ENCODE data around the gene PRXL2B.

The PRXL2B gene

GRCh38 chr1:2605509-2606395, 19.2 kb downstream of the PRXL2B start:
- DNase-seq (ENCODE audit: low spot score in 2 of 2) = no peak
- Mint-ChIP-seq H3K27ac (no peak overlapping the region), H3K36me3 (no peaks in the 10 kb centered on the region), H3K9me3 (no peaks in the 10 kb centered on the region), H3K4me1 (peaks cover 7% of the 10 kb centered on the region), H3K4me3 (no peak overlapping the region)
- ATAC-seq = no peak

GRCh38 chr1:2606396-2606880, 19.9 kb downstream of the PRXL2B start:
- Mint-ChIP-seq H3K36me3 (no peaks in the 10 kb centered on the region), H3K4me1 (peaks cover 7% of the 10 kb centered on the region), H3K4me3 (no peak overlapping the region), H3K9me3 (no peaks in the 10 kb centered on the region), H3K27ac (no peak overlapping the region)
- ATAC-seq (no peak), DNase-seq (ENCODE audit: low spot score in 2 of 2) (no peak)

GRCh38 chr1:2606881-2607621, 20.5 kb downstream of the PRXL2B start:
- ATAC-seq (no peak), DNase-seq (ENCODE audit: low spot score in 2 of 2) (no peak)
- Mint-ChIP-seq H3K27ac (no peak overlapping the region), H3K4me1 (peaks cover 7% of the 10 kb centered on the region), H3K36me3 (no peaks in the 10 kb centered on the region), H3K9me3 (no peaks in the 10 kb centered on the region), H3K4me3 (no peak overlapping the region)

- Mint-ChIP-seq H3K27ac (no peak overlapping the region), H3K36me3 (no peaks in the 10 kb centered on the region), H3K4me1 (peaks cover 2% of the 10 kb centered on the region), H3K4me3 (no peak overlapping the region), H3K9me3 (no peaks in the 10 kb centered on the region)
- DNase-seq (ENCODE audit: low spot score in 2 of 2) = no peak
- ATAC-seq = no peak
Observed at GRCh38 chr1:2607641-2608091, 21.1 kb downstream of the PRXL2B start.

GRCh38 chr1:2609319-2610035, 22.9 kb downstream of the PRXL2B start:
- no peak for ATAC-seq

GRCh38 chr1:2610036-2610959, 23.7 kb downstream of the PRXL2B start:
- Mint-ChIP-seq H3K4me1 (no peaks in the 10 kb centered on the region), H3K27ac (no peak overlapping the region), H3K9me3 (peaks cover 7% of the 10 kb centered on the region), H3K4me3 (no peak overlapping the region), H3K36me3 (no peaks in the 10 kb centered on the region)
- no peak for DNase-seq (ENCODE audit: low spot score in 2 of 2)
- no peak for ATAC-seq

More at GRCh38 chr1:2609319-2610035, 22.9 kb downstream of the PRXL2B start:
- no peak overlapping the region for H3K4me3 Mint-ChIP-seq
- H3K36me3 Mint-ChIP-seq = no peaks in the 10 kb centered on the region
- no peaks in the 10 kb centered on the region for H3K4me1 Mint-ChIP-seq
- H3K27ac Mint-ChIP-seq = no peak overlapping the region
- H3K9me3 Mint-ChIP-seq = peaks cover 6% of the 10 kb centered on the region
- no peak for DNase-seq (ENCODE audit: low spot score in 2 of 2)

- Mint-ChIP-seq H3K36me3 (no peaks in the 10 kb centered on the region), H3K27ac (no peak overlapping the region), H3K4me1 (no peaks in the 10 kb centered on the region), H3K9me3 (peaks cover 12% of the 10 kb centered on the region), H3K4me3 (no peak overlapping the region)
- DNase-seq (ENCODE audit: low spot score in 2 of 2) (no peak), ATAC-seq (peak; percentile 59)
Observed at GRCh38 chr1:2611031-2611501, 24.5 kb downstream of the PRXL2B start.

GRCh38 chr1:2611621-2612437, 25.3 kb downstream of the PRXL2B start:
- no peak for ATAC-seq

GRCh38 chr1:2612591-2613365, 26.2 kb downstream of the PRXL2B start:
- Mint-ChIP-seq H3K27ac (no peak overlapping the region), H3K9me3 (peaks cover 17% of the 10 kb centered on the region), H3K4me1 (no peaks in the 10 kb centered on the region), H3K4me3 (no peak overlapping the region), H3K36me3 (no peaks in the 10 kb centered on the region)
- no peak for DNase-seq (ENCODE audit: low spot score in 2 of 2)
- no peak for ATAC-seq

More at GRCh38 chr1:2611621-2612437, 25.3 kb downstream of the PRXL2B start:
- Mint-ChIP-seq H3K36me3 (no peaks in the 10 kb centered on the region), H3K4me1 (no peaks in the 10 kb centered on the region), H3K9me3 (peaks cover 17% of the 10 kb centered on the region), H3K4me3 (no peak overlapping the region), H3K27ac (no peak overlapping the region)
- no peak for DNase-seq (ENCODE audit: low spot score in 2 of 2)

- no peak overlapping the region for H3K27ac Mint-ChIP-seq
- peaks cover 17% of the 10 kb centered on the region for H3K9me3 Mint-ChIP-seq
- no peaks in the 10 kb centered on the region for H3K4me1 Mint-ChIP-seq
- H3K4me3 Mint-ChIP-seq = no peak overlapping the region
- no peaks in the 10 kb centered on the region for H3K36me3 Mint-ChIP-seq
- no peak for ATAC-seq
- DNase-seq (ENCODE audit: low spot score in 2 of 2) = no peak
Observed at GRCh38 chr1:2614145-2614544, 27.6 kb downstream of the PRXL2B start.

- no peak for ATAC-seq
- Mint-ChIP-seq H3K4me1 (no peaks in the 10 kb centered on the region), H3K27ac (no peak overlapping the region), H3K4me3 (no peak overlapping the region), H3K9me3 (peaks cover 17% of the 10 kb centered on the region), H3K36me3 (no peaks in the 10 kb centered on the region)
- no peak for DNase-seq (ENCODE audit: low spot score in 2 of 2)
Observed at GRCh38 chr1:2617971-2618470, 31.4 kb downstream of the PRXL2B start.

GRCh38 chr1:2623571-2624337, 37.2 kb downstream of the PRXL2B start:
- Mint-ChIP-seq H3K27ac (no peak overlapping the region), H3K4me1 (no peaks in the 10 kb centered on the region)

More at GRCh38 chr1:2623571-2624337, 37.2 kb downstream of the PRXL2B start:
- no peak for DNase-seq (ENCODE audit: low spot score in 2 of 2)
- no peaks in the 10 kb centered on the region for H3K36me3 Mint-ChIP-seq
- ATAC-seq = peak; percentile 26
- no peak overlapping the region for H3K4me3 Mint-ChIP-seq
- no peaks in the 10 kb centered on the region for H3K9me3 Mint-ChIP-seq

Measured in stimulated activated effector memory CD8-positive, alpha-beta T cell treated with anti-CD3 and anti-CD28 coated beads, Interleukin-12 subunit alpha, Interleukin-12 subunit beta, amount 100 ng/mL, for 72 hours (primary cell).